ENCODE data around the gene CDKN2B-AS1.

The CDKN2B-AS1 gene

GRCh38 chr9:22088053-22088716 lies 93.6 kb downstream of the CDKN2B-AS1 start:
- DNase-seq (ENCODE audit: low read depth) = no peak

GRCh38 chr9:22088717-22089061 lies 94.1 kb downstream of the CDKN2B-AS1 start:
- no peak for DNase-seq (ENCODE audit: low read depth)

- peak; percentile 96 for DNase-seq (ENCODE audit: low read depth)
Measured at GRCh38 chr9:22097707-22098106, 103.1 kb downstream of the CDKN2B-AS1 start.

GRCh38 chr9:22098643-22099332 lies 104.2 kb downstream of the CDKN2B-AS1 start:
- peak; percentile 62 for DNase-seq (ENCODE audit: low read depth)

- no peak for DNase-seq (ENCODE audit: low read depth)
Measured at GRCh38 chr9:22100626-22101025, 106.0 kb downstream of the CDKN2B-AS1 start.

GRCh38 chr9:22102146-22103053 lies 107.8 kb downstream of the CDKN2B-AS1 start:
- DNase-seq (ENCODE audit: low read depth) = no peak

GRCh38 chr9:22103685-22104575 lies 109.3 kb downstream of the CDKN2B-AS1 start:
- DNase-seq (ENCODE audit: low read depth) = peak; percentile 87

- DNase-seq (ENCODE audit: low read depth) = no peak
Measured at GRCh38 chr9:22105005-22105722, 110.6 kb downstream of the CDKN2B-AS1 start.

GRCh38 chr9:22107202-22108045 lies 112.8 kb downstream of the CDKN2B-AS1 start:
- peak; percentile 76 for DNase-seq (ENCODE audit: low read depth)

- no peak for DNase-seq (ENCODE audit: low read depth)
Measured at GRCh38 chr9:22108581-22109370, 114.2 kb downstream of the CDKN2B-AS1 start.

GRCh38 chr9:22111176-22111953 lies 116.8 kb downstream of the CDKN2B-AS1 start:
- peak; percentile 69 for DNase-seq (ENCODE audit: low read depth)

GRCh38 chr9:22111954-22112247 lies 117.3 kb downstream of the CDKN2B-AS1 start:
- DNase-seq (ENCODE audit: low read depth) = peak; percentile 90

GRCh38 chr9:22112870-22113821 lies 118.6 kb downstream of the CDKN2B-AS1 start:
- no peak for DNase-seq (ENCODE audit: low read depth)

GRCh38 chr9:22114956-22115355 lies 120.4 kb downstream of the CDKN2B-AS1 start:
- peak; percentile 82 for DNase-seq (ENCODE audit: low read depth)

- peak; percentile 55 for DNase-seq (ENCODE audit: low read depth)
Measured at GRCh38 chr9:22116758-22117157, 122.2 kb downstream of the CDKN2B-AS1 start.

GRCh38 chr9:22117511-22118384 lies 123.2 kb downstream of the CDKN2B-AS1 start:
- DNase-seq (ENCODE audit: low read depth) = peak; percentile 54

Data from EH (cell line).